ENCODE results near the gene COL7A1.

Gene COL7A1

DNA sequence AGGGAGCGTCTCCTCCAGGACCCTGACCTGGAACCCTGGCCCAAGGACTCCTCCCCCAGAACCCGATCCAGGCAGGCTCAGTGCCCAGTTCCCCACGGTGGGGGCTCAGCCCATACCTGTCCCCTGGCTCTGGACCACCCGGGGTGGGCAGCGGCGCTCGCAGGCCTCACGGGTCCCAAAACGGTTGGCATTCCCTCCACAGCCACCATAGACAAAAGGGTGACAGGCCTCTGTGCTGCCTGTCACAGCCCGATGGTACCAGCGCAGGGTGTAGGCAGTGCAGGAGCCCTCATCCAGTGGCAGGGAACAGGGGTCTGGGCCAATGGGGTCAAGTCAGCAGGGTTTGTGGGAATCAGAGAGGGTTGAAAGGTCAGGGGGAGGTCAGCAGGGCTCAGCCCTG is 30.5 kb downstream of the COL7A1 start:
- no peak overlapping the region for H3K9ac ChIP-seq
- TF ChIP-seq, protein P1, sequence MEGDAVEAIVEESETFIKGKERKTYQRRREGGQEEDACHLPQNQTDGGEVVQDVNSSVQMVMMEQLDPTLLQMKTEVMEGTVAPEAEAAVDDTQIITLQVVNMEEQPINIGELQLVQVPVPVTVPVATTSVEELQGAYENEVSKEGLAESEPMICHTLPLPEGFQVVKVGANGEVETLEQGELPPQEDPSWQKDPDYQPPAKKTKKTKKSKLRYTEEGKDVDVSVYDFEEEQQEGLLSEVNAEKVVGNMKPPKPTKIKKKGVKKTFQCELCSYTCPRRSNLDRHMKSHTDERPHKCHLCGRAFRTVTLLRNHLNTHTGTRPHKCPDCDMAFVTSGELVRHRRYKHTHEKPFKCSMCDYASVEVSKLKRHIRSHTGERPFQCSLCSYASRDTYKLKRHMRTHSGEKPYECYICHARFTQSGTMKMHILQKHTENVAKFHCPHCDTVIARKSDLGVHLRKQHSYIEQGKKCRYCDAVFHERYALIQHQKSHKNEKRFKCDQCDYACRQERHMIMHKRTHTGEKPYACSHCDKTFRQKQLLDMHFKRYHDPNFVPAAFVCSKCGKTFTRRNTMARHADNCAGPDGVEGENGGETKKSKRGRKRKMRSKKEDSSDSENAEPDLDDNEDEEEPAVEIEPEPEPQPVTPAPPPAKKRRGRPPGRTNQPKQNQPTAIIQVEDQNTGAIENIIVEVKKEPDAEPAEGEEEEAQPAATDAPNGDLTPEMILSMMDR (IDR thresholded peaks at IDR 0.05), result no peak
- no peaks in the 10 kb centered on the region for H3K9me3 ChIP-seq (ENCODE audit: control insufficient read depth, low read length)
- no peaks in the 10 kb centered on the region for H3K79me2 ChIP-seq
- H3K4me1 ChIP-seq, result peaks cover 14% of the 10 kb centered on the region
- H3K36me3 ChIP-seq (ENCODE audit: control insufficient read depth, insufficient read depth, low read length), result no peaks in the 10 kb centered on the region
- H3K4me2 ChIP-seq (ENCODE audit: low read length), result no peak overlapping the region
- H3K27ac ChIP-seq, result no peak overlapping the region
- no peaks in the 10 kb centered on the region for H3K27me3 ChIP-seq (ENCODE audit: control insufficient read depth, insufficient read depth, low read length)
- no peak overlapping the region for H2AFZ ChIP-seq
- no peak overlapping the region for H3K4me3 ChIP-seq (ENCODE audit: low read depth, low read length)

DNA sequence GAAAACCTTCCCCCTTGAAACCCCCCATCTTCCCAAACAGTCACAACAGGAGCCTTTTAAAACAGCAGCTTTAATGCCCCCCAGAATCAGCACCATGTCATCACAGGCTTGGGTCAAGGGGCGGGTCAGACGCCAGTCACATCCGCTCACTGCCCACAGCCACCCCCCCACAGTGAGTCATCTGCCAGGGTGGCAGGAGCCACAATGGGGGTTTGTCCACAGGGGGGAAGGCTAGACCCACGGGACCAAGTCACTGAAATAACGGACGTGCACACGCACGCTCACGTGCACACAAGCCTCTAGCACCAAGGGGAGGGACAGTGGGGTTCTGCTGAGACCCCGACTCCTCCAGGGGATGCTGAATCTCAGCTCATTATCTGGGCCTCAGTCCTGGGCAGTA is 31.1 kb downstream of the COL7A1 start:
- Histone ChIP-seq H2AFZ (no peak overlapping the region), H3K27me3 (ENCODE audit: control insufficient read depth, insufficient read depth, low read length) (no peaks in the 10 kb centered on the region), H3K9me3 (ENCODE audit: control insufficient read depth, low read length) (no peaks in the 10 kb centered on the region), H3K27ac (no peak overlapping the region), H3K9ac (no peak overlapping the region), H3K79me2 (no peaks in the 10 kb centered on the region), H3K36me3 (ENCODE audit: control insufficient read depth, insufficient read depth, low read length) (no peaks in the 10 kb centered on the region), H3K4me1 (peaks cover 14% of the 10 kb centered on the region), H3K4me2 (ENCODE audit: low read length) (no peak overlapping the region), H3K4me3 (ENCODE audit: low read depth, low read length) (no peak overlapping the region)
- TF ChIP-seq, protein P1 (IDR thresholded peaks at IDR 0.05), result no peak

DNA sequence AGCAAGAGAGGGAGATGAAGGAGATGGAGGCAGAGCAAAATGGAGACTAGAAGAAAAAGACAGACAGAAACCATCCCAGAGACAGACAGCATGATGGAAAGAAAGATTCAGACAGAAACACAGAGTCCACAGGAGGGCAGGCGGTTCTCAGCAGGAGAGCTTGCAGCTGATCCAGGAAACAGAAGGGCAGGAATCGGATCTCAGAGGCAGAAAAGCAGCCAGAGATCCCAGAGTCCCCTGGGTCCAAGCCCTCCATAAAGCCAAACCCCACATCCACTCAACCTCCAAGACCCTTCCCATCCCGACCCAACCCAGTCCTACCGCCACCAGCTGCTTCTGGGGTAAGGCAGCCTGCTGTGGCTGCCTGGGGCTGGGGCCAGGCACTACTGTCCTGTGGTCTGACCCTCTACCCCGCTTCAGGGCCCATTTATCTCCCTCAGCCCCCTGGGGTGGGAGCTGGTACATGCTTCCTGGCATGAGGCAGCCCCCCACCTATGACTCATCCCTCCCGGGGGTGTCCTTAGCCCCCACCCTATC is 31.7 kb downstream of the COL7A1 start, which contains the start of gene UCN2:
TSS of gene UCN2 (minus strand) at position 400 of the 537 bp plus-strand sequence. CDS start 657 bp downstream, outside the sequence.
- H3K4me1 ChIP-seq, result peaks cover 14% of the 10 kb centered on the region
- no peak within 1 kb of the TSS for H3K4me2 ChIP-seq (ENCODE audit: low read length)
- H3K79me2 ChIP-seq, result no peaks in the 10 kb centered on the region
- TF ChIP-seq, protein P1 (IDR thresholded peaks at IDR 0.05), result no peak
- H2AFZ ChIP-seq, result no peak within 1 kb of the TSS
- H3K4me3 ChIP-seq (ENCODE audit: low read depth, low read length), result no peak within 1 kb of the TSS
- no peak within 1 kb of the TSS for H3K9ac ChIP-seq
- no peaks in the 10 kb centered on the region for H3K9me3 ChIP-seq (ENCODE audit: control insufficient read depth, low read length)
- H3K36me3 ChIP-seq (ENCODE audit: control insufficient read depth, insufficient read depth, low read length), result no peaks in the 10 kb centered on the region
- no peak within 1 kb of the TSS for H3K27ac ChIP-seq
- no peaks in the 10 kb centered on the region for H3K27me3 ChIP-seq (ENCODE audit: control insufficient read depth, insufficient read depth, low read length)

DNA sequence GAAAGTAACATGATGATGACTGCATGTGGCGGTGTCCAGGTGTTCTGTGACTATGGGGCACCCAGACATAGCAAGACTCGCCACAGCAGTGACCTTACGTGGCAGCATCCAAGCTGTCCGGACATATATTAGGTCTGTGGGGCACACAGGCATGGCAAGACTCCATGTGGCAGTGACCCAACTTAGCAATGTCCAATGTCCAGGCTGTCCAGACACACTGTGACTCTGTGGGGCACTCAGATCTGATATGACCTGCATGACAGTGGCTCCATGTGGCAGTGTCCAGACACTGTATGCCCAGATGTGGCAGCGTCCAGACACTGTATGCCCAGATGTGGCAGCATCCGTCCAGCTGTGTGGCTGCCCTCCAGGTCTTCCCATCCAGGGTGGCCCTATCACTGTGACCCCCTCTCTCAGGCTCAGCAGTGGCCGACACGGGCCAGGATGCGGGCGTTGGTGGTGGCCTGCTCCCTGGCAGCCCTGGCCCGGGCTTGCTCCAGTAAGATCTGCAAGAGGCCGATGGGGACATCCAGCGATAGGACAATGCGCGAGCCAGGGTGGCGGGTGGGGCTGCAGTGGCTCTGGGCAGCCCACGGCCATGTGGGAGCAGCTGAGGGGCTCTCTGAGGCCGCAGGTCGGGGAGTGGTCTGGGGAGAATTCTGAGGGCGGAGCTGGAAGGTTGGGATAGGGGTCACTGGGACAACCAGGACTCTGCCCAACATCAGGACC is 32.6 kb downstream of the COL7A1 start:
- Histone ChIP-seq H3K4me1 (peaks cover 14% of the 10 kb centered on the region), H3K27me3 (ENCODE audit: control insufficient read depth, insufficient read depth, low read length) (no peaks in the 10 kb centered on the region), H3K27ac (no peak overlapping the region), H3K9me3 (ENCODE audit: control insufficient read depth, low read length) (no peaks in the 10 kb centered on the region), H3K9ac (no peak overlapping the region), H3K36me3 (ENCODE audit: control insufficient read depth, insufficient read depth, low read length) (no peaks in the 10 kb centered on the region), H2AFZ (no peak overlapping the region), H3K4me3 (ENCODE audit: low read depth, low read length) (no peak overlapping the region), H3K4me2 (ENCODE audit: low read length) (no peak overlapping the region), H3K79me2 (no peaks in the 10 kb centered on the region)
- TF ChIP-seq, protein P1 (IDR thresholded peaks at IDR 0.05), result no peak

All from parathyroid adenoma (tissue), 2 donors.